ENCODE data around the gene RAP2A.

- TF ChIP-seq, protein P1, sequence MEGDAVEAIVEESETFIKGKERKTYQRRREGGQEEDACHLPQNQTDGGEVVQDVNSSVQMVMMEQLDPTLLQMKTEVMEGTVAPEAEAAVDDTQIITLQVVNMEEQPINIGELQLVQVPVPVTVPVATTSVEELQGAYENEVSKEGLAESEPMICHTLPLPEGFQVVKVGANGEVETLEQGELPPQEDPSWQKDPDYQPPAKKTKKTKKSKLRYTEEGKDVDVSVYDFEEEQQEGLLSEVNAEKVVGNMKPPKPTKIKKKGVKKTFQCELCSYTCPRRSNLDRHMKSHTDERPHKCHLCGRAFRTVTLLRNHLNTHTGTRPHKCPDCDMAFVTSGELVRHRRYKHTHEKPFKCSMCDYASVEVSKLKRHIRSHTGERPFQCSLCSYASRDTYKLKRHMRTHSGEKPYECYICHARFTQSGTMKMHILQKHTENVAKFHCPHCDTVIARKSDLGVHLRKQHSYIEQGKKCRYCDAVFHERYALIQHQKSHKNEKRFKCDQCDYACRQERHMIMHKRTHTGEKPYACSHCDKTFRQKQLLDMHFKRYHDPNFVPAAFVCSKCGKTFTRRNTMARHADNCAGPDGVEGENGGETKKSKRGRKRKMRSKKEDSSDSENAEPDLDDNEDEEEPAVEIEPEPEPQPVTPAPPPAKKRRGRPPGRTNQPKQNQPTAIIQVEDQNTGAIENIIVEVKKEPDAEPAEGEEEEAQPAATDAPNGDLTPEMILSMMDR (IDR thresholded peaks at IDR 0.05; ENCODE audit: poor library complexity) = no peak
- no peak for TF ChIP-seq EZH2 (IDR thresholded peaks at IDR 0.05; ENCODE audit: borderline replicate concordance)
Measured at GRCh38 chr13:97392020-97392419, 41.9 kb upstream of the RAP2A start.

All from hepatocyte (in vitro differentiated cells).